ENCODE measurements around the gene HAP1.
"Not testable (repeated sequence)": the region's sequence is repeated elsewhere in the genome, so short reads cannot be mapped to it uniquely, and the experiment has no call there.

The HAP1 gene, protein sequence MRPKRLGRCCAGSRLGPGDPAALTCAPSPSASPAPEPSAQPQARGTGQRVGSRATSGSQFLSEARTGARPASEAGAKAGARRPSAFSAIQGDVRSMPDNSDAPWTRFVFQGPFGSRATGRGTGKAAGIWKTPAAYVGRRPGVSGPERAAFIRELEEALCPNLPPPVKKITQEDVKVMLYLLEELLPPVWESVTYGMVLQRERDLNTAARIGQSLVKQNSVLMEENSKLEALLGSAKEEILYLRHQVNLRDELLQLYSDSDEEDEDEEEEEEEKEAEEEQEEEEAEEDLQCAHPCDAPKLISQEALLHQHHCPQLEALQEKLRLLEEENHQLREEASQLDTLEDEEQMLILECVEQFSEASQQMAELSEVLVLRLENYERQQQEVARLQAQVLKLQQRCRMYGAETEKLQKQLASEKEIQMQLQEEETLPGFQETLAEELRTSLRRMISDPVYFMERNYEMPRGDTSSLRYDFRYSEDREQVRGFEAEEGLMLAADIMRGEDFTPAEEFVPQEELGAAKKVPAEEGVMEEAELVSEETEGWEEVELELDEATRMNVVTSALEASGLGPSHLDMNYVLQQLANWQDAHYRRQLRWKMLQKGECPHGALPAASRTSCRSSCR

DNA sequence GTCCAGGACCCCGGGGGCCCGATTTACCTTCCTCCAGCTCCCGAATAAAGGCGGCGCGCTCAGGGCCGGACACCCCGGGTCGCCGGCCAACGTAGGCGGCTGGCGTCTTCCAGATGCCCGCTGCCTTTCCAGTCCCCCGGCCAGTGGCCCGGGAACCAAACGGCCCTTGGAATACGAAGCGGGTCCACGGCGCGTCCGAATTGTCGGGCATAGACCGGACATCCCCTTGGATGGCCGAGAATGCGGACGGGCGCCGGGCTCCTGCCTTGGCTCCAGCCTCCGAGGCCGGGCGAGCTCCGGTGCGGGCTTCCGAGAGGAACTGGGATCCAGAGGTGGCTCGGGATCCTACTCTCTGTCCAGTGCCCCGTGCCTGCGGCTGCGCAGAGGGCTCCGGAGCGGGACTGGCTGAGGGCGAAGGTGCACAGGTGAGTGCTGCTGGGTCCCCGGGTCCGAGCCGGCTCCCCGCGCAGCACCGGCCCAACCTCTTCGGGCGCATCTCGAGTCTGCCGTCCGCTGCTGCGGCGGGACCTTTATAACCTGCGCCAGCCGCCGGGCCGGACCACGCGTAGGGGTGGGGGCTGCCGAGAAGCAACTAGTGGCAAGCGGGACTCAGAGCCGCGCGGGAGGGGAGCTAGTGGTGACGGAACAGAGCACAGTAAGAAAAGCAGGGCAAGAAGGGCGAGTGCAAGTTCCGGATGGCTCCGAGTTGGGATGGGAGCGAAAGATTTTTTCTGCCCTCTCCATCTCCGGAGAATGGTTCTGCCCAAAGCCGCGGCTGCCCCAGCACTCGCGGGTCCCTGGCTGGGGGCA, at the start of gene HAP1:
Gene HAP1, minus strand, starts transcription at position 505 of the 810 bp plus-strand sequence. Its CDS starts 9 bp downstream, at position 496.
- no peak for DNase-seq (ENCODE audit: low read depth in 2 of 2)

DNA sequence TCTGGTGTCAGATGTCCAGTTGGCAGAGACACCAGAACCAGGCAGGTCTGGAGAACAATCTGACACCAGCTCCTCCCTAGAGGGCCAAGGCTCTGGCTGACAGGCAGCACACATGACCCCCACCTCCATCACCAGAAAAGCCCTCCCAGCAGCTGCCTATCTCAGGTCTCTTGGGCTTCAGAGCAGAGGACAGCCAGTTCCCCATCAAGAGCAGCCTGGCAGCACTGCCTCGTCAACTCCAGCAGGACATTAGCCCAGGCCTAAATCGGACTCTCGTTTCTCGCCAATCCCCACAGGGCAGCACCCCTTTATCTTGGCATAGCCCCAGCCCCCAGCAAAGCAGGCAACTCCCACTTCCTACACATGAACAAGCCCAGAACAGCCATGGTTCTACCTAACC, 47.7 kb upstream of the HAP1 start:
- DNase-seq (ENCODE audit: low read depth in 2 of 2) = no peak

DNA sequence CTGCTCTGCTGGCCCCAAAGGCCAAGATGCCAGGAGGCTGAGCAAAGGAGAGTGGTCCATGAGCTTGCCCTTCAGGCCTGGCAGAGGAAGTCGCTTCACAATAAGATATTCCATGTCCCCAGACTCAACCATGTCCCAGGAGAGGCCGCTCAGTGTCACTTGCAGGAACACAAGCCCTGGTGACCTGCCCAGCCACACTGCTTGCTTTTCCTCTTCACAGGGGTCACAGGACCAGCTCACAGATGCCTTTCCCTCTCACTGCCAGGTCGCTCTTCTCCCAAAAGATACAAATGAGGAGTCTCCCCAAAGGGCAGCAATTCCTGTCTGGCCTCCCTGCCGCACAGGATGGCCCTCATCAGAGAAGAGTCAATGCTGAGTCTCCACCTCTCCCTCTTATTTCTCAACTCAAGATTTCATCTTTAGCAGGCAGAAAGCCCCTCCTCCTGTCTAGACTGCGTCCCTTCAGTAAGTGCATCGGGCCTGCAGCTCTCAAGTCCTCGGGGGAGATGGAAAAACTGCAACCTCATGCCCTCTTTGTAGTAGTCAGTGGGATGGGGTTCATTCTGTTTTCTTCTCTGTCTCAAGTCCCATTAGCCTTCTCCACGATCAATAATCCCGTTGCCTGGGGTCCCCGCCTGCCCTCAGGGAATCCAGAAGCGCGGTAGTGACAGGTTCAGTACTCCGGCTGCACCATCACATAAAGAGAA, 47.1 kb upstream of the HAP1 start:
- DNase-seq (ENCODE audit: low read depth in 2 of 2) = no peak

DNA sequence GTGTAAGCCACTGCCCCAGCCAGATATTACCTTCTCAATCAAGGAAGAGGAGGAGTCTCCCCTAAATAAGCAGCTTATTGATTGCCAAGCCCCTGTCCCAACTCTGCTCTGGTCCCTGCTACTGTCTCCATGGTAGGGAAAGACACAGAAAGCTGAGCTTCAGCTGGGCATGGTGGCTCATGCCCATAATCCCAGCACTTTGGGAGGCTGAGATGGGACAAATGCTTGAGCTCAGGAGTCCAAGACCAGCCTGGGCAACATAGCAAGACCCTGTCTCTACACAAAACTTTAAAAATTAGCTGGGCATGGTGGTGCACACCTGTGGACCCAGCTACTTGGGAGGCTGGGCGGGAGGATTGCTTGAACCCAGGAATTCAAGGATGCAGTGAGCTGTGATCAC, 45.5 kb upstream of the HAP1 start:
- no peak for DNase-seq (ENCODE audit: low read depth in 2 of 2)

GRCh38 chr17:41777574-41778188, 43.2 kb upstream of the HAP1 start:
- no peak for DNase-seq (ENCODE audit: low read depth in 2 of 2)

GRCh38 chr17:41777157-41777573, 42.7 kb upstream of the HAP1 start:
- no peak for DNase-seq (ENCODE audit: low read depth in 2 of 2)

DNA sequence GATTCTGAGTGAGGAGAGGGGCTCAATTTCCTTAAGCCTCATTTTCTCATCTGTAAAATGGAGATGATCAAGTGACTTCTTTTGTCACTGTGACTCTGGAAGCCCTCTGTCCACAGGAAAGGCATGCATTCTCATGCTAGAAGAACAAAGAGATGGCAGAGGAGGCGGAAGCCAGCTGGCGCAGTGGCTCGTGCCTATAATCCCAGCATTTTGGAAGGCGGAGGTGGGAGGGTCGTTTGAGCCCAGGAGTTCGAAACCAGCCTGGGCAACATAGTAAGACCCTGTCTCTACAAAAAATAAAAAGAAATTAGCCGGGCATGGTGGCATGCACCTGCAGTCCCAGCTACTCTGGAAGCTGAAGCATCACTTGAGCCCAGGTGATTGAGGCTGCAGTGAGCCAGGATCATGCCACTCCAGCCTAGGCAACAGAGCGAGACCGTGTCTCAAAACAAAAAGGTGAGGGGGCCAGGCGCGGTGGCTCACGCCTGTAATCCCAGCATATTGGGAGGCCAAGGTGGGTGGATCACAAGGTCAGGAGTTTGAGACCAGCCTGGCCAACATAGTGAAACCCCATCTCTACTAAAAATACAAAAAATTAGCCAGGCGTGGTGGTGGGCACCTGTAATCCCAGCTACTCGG, 41.9 kb upstream of the HAP1 start:
- DNase-seq (ENCODE audit: low read depth in 2 of 2) = not testable (repeated sequence)

DNA sequence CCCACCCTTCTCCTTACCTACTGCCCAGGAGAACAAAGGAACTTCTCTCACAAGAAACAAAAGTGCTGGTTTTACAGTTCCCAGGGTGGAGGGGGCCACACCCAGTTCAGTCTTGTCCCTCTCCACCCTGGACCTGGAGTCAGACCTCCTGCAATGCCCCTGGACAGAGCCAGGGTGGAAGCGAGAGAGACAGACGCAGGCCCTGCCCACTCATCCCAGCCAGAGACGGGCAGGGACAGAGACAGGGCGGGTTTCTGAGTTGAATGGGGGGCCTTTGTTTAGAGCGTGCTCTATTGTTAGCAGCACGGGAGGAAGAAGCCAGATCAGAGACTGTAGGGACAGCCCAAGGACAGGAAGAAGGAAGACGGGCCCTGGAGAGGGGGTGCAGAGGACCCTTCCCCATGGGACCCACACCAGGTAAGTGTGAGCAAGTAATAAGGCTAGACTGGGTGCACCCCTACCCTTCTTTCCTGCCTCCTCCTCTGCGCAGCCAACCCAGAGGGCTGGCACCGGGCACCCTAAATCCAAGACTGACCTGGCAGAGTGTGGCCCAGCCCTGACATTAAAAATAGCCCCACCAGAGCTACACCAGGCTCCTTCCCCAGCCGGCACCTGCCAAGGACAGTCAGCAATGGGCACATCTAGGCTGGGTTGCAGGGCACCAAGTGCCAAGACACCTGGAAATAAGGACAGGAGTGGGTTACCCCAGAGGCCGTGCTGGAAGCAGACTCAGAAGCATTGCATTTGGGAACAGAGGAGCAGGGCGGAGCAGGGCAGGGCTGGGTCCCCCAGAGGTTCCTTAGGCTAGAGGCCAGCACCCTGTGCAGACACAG, 41.2 kb upstream of the HAP1 start:
- no peak for DNase-seq (ENCODE audit: low read depth in 2 of 2)

DNA sequence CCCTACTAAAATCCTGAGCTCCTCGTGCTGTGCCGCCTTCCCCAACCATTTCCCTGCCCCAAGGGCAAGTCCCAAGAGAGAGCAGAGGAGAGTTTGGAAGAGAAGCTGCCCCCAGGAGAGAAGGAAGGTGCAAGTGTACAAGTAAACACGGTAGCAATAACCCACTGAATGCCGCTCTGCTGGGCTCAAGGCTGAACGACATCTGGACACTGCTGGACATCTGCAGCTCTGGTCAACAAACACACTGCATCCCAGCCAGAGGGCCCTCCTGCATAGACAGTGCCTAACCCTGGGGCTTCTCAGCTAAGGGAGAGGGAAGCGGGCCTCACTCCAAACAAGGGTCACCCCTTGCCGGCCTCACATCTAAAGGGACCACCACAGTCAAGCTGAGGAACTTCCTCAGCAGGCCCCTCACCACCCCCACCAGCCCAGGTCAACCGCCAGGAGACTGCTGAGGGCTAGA, 39.3 kb upstream of the HAP1 start:
- no peak for DNase-seq (ENCODE audit: low read depth in 2 of 2)

DNA sequence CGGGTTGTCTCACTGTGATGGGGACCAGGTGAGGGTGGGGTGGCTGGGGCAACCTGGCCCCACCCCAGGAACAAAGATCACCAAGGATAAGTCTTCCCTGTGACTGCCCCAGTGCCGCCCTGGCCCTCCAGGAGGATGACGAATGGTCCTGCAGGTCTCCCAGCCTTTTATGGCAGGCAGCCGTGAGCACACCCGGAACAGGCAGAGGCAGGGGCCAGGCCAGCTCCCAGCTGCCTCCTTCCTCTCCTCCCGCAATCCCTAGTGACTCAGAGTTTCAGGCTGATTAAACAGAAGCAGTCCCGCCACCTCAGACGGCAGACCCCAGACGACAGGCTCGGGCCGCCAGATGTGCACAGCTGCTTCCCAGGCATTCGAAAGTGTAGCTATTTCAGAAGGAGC, 38.7 kb upstream of the HAP1 start:
- no peak for DNase-seq (ENCODE audit: low read depth in 2 of 2)

GRCh38 chr17:41772586-41773189, 38.2 kb upstream of the HAP1 start:
- DNase-seq (ENCODE audit: low read depth in 2 of 2) = no peak

DNA sequence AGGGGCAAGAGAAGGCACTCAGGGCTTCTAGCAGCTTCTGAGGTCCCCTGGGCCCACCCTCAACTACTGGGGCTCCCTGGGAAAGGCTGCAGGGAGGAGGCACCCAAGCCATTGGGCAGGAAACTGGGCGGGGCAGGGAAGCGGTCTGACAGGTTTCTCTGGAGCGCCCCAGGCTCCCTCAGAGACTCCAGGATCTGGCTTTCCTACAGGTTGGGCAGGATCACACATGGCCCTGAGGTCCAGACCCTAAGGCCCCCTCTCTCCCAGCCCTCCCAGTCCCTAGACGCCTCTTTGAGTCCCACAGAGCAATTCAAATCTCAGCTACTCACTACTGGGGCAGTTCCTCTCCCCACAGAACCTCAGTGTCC, 37.8 kb upstream of the HAP1 start:
- no peak for DNase-seq (ENCODE audit: low read depth in 2 of 2)

DNA sequence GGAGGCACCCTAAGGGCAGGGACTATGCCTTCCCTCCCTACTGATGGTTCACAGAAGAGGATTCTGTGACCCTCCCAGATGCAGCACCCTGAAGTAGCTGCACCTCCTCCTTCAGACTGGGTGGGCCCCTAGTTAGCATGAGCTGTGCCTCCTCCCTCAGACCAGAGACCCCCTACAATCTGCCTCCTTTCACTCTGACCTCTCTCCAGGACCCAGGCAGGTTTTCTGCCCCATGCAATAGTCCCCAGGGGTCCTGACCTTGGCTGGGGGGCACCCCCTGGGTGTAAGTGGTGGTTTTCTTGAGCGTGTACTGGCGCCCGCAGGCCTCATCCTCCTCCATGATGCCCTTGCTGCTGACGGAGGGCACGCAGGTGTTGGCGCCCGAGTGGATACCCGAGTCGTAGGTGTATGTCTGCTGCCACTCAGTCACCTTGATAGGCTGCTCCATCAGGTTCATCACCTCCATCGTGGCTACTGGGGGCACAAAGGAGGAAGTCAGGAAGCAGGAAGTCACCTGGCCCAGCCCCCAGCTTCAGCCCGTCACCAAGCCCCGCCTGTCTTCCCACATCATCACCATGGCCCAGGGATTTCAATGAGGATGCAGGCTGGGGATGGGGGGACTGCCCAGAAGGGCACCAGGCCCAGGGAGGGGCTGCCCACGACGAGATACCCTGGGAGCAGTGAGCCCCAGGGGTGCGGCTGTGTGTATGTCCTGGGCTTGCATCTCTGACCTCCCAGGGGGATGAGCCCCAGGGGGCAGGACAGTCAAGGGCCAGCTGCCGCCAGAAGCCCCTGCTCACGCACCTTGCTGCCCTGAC, 37.2 kb upstream of the HAP1 start:
- no peak for DNase-seq (ENCODE audit: low read depth in 2 of 2)

- DNase-seq (ENCODE audit: low read depth in 2 of 2) = no peak
Measured at GRCh38 chr17:41769985-41770384, 35.5 kb upstream of the HAP1 start.

- no peak for DNase-seq (ENCODE audit: low read depth in 2 of 2)
Measured at GRCh38 chr17:41769346-41769862, 35.0 kb upstream of the HAP1 start.

GRCh38 chr17:41768682-41769288, 34.3 kb upstream of the HAP1 start:
- no peak for DNase-seq (ENCODE audit: low read depth in 2 of 2)

DNA sequence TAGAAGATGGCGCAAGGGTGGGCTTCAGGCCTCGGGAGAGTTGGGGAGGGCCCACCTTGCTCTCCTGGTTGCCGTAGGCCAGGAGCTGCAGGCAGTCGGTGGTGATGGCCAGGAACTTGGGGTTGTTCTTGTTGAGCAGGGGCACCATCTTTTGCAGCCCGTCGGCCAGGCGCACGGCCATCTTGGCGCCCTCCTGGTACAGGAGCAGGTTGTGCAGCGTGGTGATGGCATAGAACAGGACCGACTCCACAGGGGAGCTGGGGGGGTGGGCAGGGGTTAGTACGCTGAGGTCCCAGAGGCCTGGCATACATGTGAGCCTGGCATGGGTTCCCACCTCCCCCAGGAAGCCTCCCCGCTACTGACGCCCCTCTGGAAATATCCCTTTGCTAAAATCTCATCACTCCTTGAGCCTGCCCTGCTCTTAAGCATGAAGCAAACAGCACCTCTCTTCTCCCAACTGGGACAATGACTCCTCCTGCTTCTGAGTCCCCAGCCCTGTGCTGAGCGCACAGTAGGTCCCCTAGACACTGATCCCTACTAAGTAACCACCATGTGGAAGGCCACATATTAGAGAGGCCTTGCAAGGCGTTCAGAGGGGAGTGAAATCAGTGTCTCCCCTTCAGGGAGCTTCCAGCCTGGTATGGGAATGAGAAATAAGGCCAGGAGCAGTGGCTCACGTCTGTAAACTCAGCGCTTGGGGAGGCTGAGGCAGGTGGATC, 33.0 kb upstream of the HAP1 start:
- no peak for DNase-seq (ENCODE audit: low read depth in 2 of 2)
